H1 (cell line): ENCODE results near the gene BAX. TPM values are rescaled to one million over a fixed set of nuclear protein-coding genes. Genes with fewer than 3 reads are reported as not detected.
A peak's percentile ranks its signal among the peaks of the same experiment; 100 is the strongest.

Source experiments
- CTCF ChIA-PET: fragments of 300-600 bp; sonication (Branson Sonifier 250); formaldehyde crosslinking; loops from one replicate; lab custom pipeline; 2021; ENCODE audit not compliant: partially characterized antibody; lab: Charles Lee
- POLR2A ChIA-PET: fragments of 300-600 bp; sonication (Branson Sonifier 250); formaldehyde crosslinking; loops from one replicate; lab custom pipeline; 2021; ENCODE audit warnings: inconsistent platforms; ENCODE audit not compliant: partially characterized antibody; lab: Charles Lee
- DNase-seq, 2 experiments: peaks; one replicate each; pipeline versions ENCODE4 v3.0.0 to v3.0.0-alpha.2; 2010 to 2022; ENCODE audit warnings: low spot score in 2 of 2, low read depth in 1 of 2, mixed read lengths in 1 of 2
- FAIRE-seq: peaks from 2 replicates; lab custom pipeline; 2011; peaks lifted over from hg19 to GRCh38; lab: Jason Lieb, UNC
- H2AFZ ChIP-seq: 2 replicates; pipeline ENCODE4 v1.8.1; 2012; ENCODE audit warnings: low read length, inconsistent platforms
- H2AK5ac ChIP-seq: 2 replicates; pipeline ENCODE4 v1.6.1; 2013; ENCODE audit warnings: low read depth, low read length
- H2BK120ac ChIP-seq: replicated peaks from 2 replicates; pipeline ENCODE3; 2013; ENCODE audit warnings: low read depth, low read length, inconsistent platforms
- H2BK12ac ChIP-seq: 2 replicates; pipeline ENCODE4 v1.6.1; 2013; ENCODE audit warnings: low read depth, low read length
- H2BK15ac ChIP-seq: 2 replicates; pipeline ENCODE4 v1.6.1; 2013; ENCODE audit warnings: low read length
- H2BK20ac ChIP-seq: 2 replicates; pipeline ENCODE4 v1.6.1; 2013; ENCODE audit warnings: low read length
- H2BK5ac ChIP-seq: 2 replicates; pipeline ENCODE4 v1.6.1; 2013; ENCODE audit warnings: low read depth, low read length
- H3K14ac ChIP-seq: 2 replicates; pipeline ENCODE4 v1.6.1; 2013; ENCODE audit warnings: inconsistent platforms; ENCODE audit not compliant: insufficient read length
- H3K18ac ChIP-seq: 2 replicates; pipeline ENCODE4 v1.6.1; 2013; ENCODE audit warnings: low read length; ENCODE audit errors: extremely low read depth
- H3K23ac ChIP-seq: 2 replicates; pipeline ENCODE4 v1.6.1; 2013; ENCODE audit warnings: inconsistent platforms; ENCODE audit not compliant: insufficient read length
- H3K23me2 ChIP-seq: 2 replicates; pipeline ENCODE4 v1.6.1; 2013; ENCODE audit warnings: low read depth, low read length
- H3K27ac ChIP-seq: 2 replicates; pipeline ENCODE4 v1.6.1; 2011; ENCODE audit warnings: low read depth, low read length, inconsistent platforms
- H3K27me3 ChIP-seq, 4 experiments: replicated peaks in 1 of 4; 1 replicate in 1 of 4; 2 replicates in 3 of 4; pipeline versions ENCODE4 v1.6.1 to v1.8.1; 2011 to 2013; ENCODE audit warnings: low read length in 3 of 4, mild to moderate bottlenecking in 3 of 4, inconsistent platforms in 2 of 4, mixed read lengths in 2 of 4, moderate library complexity in 1 of 4; ENCODE audit not compliant: control insufficient read depth in 3 of 4, insufficient read depth in 3 of 4; ENCODE audit errors: extremely low read depth in 1 of 4
- H3K36me3 ChIP-seq, 4 experiments: 2 replicates each; pipeline versions ENCODE4 v1.6.1 to v1.8.1; 2011 to 2013; ENCODE audit warnings: mild to moderate bottlenecking in 4 of 4, low read length in 3 of 4, moderate library complexity in 2 of 4, control low read depth in 1 of 4, inconsistent platforms in 1 of 4; ENCODE audit not compliant: insufficient read depth in 4 of 4, control insufficient read depth in 2 of 4
- H3K4ac ChIP-seq: replicated peaks from 2 replicates; pipeline ENCODE3; 2013; ENCODE audit warnings: low read length, low read depth, mixed read lengths, inconsistent platforms; ENCODE audit not compliant: insufficient read length
- H3K4me1 ChIP-seq, 4 experiments: replicated peaks in 1 of 4; 1 replicate in 1 of 4; 2 replicates in 3 of 4; pipeline versions ENCODE4 v1.6.1 to v1.8.1; 2011 to 2013; ENCODE audit warnings: low read length in 3 of 4, inconsistent platforms in 2 of 4, mixed read lengths in 1 of 4; ENCODE audit not compliant: insufficient read depth in 4 of 4, control insufficient read depth in 3 of 4
- H3K4me2 ChIP-seq, 2 experiments: 2 replicates each; pipeline versions ENCODE4 v1.6.1 to v1.8.1; 2011 to 2013; ENCODE audit warnings: low read depth in 2 of 2, low read length in 2 of 2, control low read depth in 1 of 2, inconsistent platforms in 1 of 2, mild to moderate bottlenecking in 1 of 2; ENCODE audit not compliant: insufficient read depth in 1 of 2
- H3K4me3 ChIP-seq, 4 experiments: fragments of 200-600, 300-600 bp in 1 of 4; sonication (generic), shearing (Covaris generic), sonication (Bioruptor Twin) in 1 of 4; 2 replicates each; pipeline versions ENCODE4 v1.5.1 to v1.8.1; 2011 to 2016; ENCODE audit warnings: low read length in 4 of 4, low read depth in 3 of 4, control low read depth in 2 of 4, inconsistent platforms in 2 of 4, mild to moderate bottlenecking in 2 of 4, mixed read lengths in 1 of 4, moderate library complexity in 1 of 4; ENCODE audit not compliant: insufficient read depth in 2 of 4; ENCODE audit errors: extremely low read depth in 1 of 4
- H3K56ac ChIP-seq: replicated peaks from 2 replicates; pipeline ENCODE3; 2013; ENCODE audit warnings: low read depth, mild to moderate bottlenecking, mixed read lengths, low read length, inconsistent platforms; ENCODE audit not compliant: insufficient read length
- H3K79me1 ChIP-seq: 2 replicates; pipeline ENCODE4 v1.6.1; 2013; ENCODE audit warnings: low read depth, low read length, control low read depth
- H3K79me2 ChIP-seq, 2 experiments: 2 replicates each; pipeline versions ENCODE4 v1.6.1 to v1.8.1; 2012 to 2013; ENCODE audit warnings: low read length in 2 of 2, mild to moderate bottlenecking in 2 of 2, inconsistent platforms in 1 of 2; ENCODE audit not compliant: insufficient read depth in 2 of 2, control insufficient read depth in 1 of 2
- H3K9ac ChIP-seq, 4 experiments: replicated peaks in 1 of 4; 1 replicate in 1 of 4; 2 replicates in 3 of 4; pipeline versions ENCODE4 v1.6.1 to v1.8.1; 2011 to 2013; ENCODE audit warnings: low read depth in 3 of 4, low read length in 3 of 4, control low read depth in 2 of 4, mild to moderate bottlenecking in 2 of 4, moderate library complexity in 2 of 4, inconsistent platforms in 1 of 4; ENCODE audit errors: extremely low read depth in 1 of 4
- H3K9me3 ChIP-seq, 2 experiments: 2 replicates each; pipeline versions ENCODE4 v1.6.1 to v1.8.1; 2012 to 2013; ENCODE audit warnings: mild to moderate bottlenecking in 2 of 2, moderate library complexity in 2 of 2, control low read depth in 1 of 2, inconsistent platforms in 1 of 2, low read depth in 1 of 2, low read length in 1 of 2, mixed read lengths in 1 of 2; ENCODE audit not compliant: insufficient read depth in 2 of 2
- H4K20me1 ChIP-seq, 2 experiments: replicated peaks in 1 of 2; 2 replicates each; pipeline versions ENCODE3 to v1.8.1; 2011 to 2013; ENCODE audit warnings: inconsistent platforms in 2 of 2, low read length in 2 of 2, mild to moderate bottlenecking in 1 of 2; ENCODE audit not compliant: insufficient read depth in 2 of 2, control insufficient read depth in 1 of 2
- H4K5ac ChIP-seq: 2 replicates; pipeline ENCODE4 v1.6.1; 2013; ENCODE audit warnings: low read length, low read depth, mixed read lengths, inconsistent platforms; ENCODE audit not compliant: insufficient read length
- H4K8ac ChIP-seq: 2 replicates; pipeline ENCODE4 v1.8.0; 2013; ENCODE audit warnings: mild to moderate bottlenecking, moderate library complexity, low read length, inconsistent platforms; ENCODE audit not compliant: insufficient read depth; ENCODE audit errors: extremely low read depth
- H4K91ac ChIP-seq: replicated peaks from 2 replicates; pipeline ENCODE3; 2013; ENCODE audit warnings: low read length, mixed read lengths, inconsistent platforms; ENCODE audit not compliant: insufficient read length
- KDM1A ChIP-seq: fragments of 200-600, 300-600 bp; sonication (generic); IDR thresholded peaks from 2 replicates; pipeline ENCODE4 v1.7.1; 2016; ENCODE audit warnings: mild to moderate bottlenecking, low read length, borderline replicate concordance
- PHF8 ChIP-seq: fragments of 200-600 bp; sonication (generic); conservative IDR thresholded peaks from 2 replicates; pipeline ENCODE4 v1.7.1; 2012; ENCODE audit warnings: low read depth, mild to moderate bottlenecking, inconsistent platforms, low read length, moderate library complexity
- SP1 ChIP-seq: IDR thresholded peaks from 2 replicates; pipeline ENCODE4 v1.6.1; 2011; ENCODE audit warnings: low read depth, low read length
- WGBS, 2 experiments: shearing (Covaris generic) in 1 of 2; methylation state at CpG; one replicate each; pipeline versions ENCODE4 v1.1.6 to v1.1.7; 2013 to 2015; ENCODE audit warnings: low lambda C conversion rate in 2 of 2, mixed read lengths in 2 of 2, inconsistent platforms in 1 of 2, low coverage in 1 of 2, missing lambda C conversion rate in 1 of 2; ENCODE audit not compliant: insufficient replicate concordance in 2 of 2, insufficient coverage in 1 of 2, insufficient read length in 1 of 2; ENCODE audit errors: extremely low coverage in 1 of 2, missing lambda C conversion rate in 1 of 2; 5-methylcytosine and 5-hydroxymethylcytosine counted together
- polyA plus RNA-seq, 7 experiments: library from polyadenylated mRNA; depleted of rRNA in 3 of 7; stranded (reverse) in 5 of 7; unstranded in 2 of 7; fragments of >200 nt in 5 of 7; fragments of 200-250 nt in 2 of 7; gene quantifications; 1 replicate in 5 of 7; 2 replicates in 1 of 7; 4 replicates in 1 of 7; pipeline versions ENCODE4 v1.2.1 to v1.2.3, GENCODE V29; 2011 to 2013; ENCODE audit warnings: missing spikeins in 2 of 7, mixed read lengths in 2 of 7
- total RNA-seq: library from RNA; stranded (reverse); fragmentation: NEBNext Ultra II Directional; extraction: Animal tissue kit (Norgen Biotek cat#: 25700); gene quantifications from 2 replicates; pipeline ENCODE4 v1.2.1, GENCODE V29; 2021

The BAX gene
- total and polyA plus RNA-seq, 2 of the 8 experiments (the other 6 are each of a cell fraction or from before 2014, with no cell fraction given) = 257 to 346 TPM

DNA sequence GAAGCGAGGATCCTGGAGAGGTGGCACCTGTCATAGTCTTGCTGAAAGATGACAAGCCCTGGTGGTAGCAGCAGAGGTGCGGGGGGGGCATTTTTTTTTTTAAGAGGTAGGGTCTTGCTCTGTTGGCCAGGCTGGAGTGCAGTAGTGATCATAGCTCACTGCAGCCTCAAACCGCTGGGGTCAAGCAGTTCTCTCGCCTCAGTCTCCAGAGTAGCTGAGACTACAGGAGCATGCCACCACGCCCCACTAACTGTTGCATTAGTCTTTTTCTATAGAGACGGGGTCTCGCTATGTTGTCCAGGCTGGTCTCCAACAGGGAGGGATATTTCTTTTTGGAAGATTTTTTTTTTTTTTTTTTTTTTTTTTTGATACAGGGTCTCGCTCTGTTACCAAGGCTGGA is 3.3 kb downstream of the BAX start:
- Histone ChIP-seq H3K9me3 (no peaks in the 10 kb centered on the region), H2AFZ (no peak overlapping the region), H3K23me2 (no peaks in the 10 kb centered on the region; the same call in 1 of the 2 replicates), H2BK20ac (no peak overlapping the region), H3K18ac (no peak overlapping the region), H3K14ac (no peak overlapping the region), H3K56ac (no peak overlapping the region), H2BK12ac (no peak overlapping the region), H3K4ac (no peak overlapping the region)
- FAIRE-seq = no peak
- TF ChIP-seq PHF8 (no peak), KDM1A (peak; percentile 53; the same call in 1 of the 2 replicates), SP1 (no peak)
- TF ChIP-seq, all 59 proteins: peak for 1
- Histone ChIP-seq H3K4me1 (peaks cover 0 to 16% (median 9%) of the 10 kb centered on the region in 4 experiments; a peak in 6 of 7 replicates), H3K23ac (no peak overlapping the region), H3K4me3 (no peak overlapping the region), H4K20me1 (peaks cover 2 to 9% of the 10 kb centered on the region in 2 experiments), H4K5ac (no peak overlapping the region), H4K91ac (no peak overlapping the region), H2BK5ac (no peak overlapping the region), H2BK120ac (no peak overlapping the region), H3K36me3 (peaks cover 9 to 23% (median 11%) of the 10 kb centered on the region in 4 experiments; a peak in 6 of 8 replicates), H2BK15ac (no peak overlapping the region), H3K27ac (no peak overlapping the region), H2AK5ac (no peak overlapping the region), H3K9ac (no peak overlapping the region), H3K79me2 (peaks cover 0 to 19% of the 10 kb centered on the region in 2 experiments; a peak in 2 of 4 replicates), H3K27me3 (no peaks in the 10 kb centered on the region), H3K79me1 (peaks cover 3% of the 10 kb centered on the region), H3K4me2 (no peak overlapping the region), H4K8ac (no peak overlapping the region)
- DNase-seq = no peak
- 91% methylated on average over 7 of the region's 8 CpGs; no CpG with 5 or more reads in 1 of the 2 experiments for WGBS, 2 experiments
- CTCF ChIA-PET = interaction anchor here (0.8 to 2.9 kb wide), 2 partner anchors 10 to 13 kb away, joined by 3 to 11 read pairs; no protein-coding TSS in a partner anchor
- POLR2A ChIA-PET = interaction anchor here (0.6 to 2.9 kb wide), 4 partner anchors 10 to 315 kb away, joined by 3 to 16 read pairs (median 3); no protein-coding TSS in a partner anchor
